ENCODE measurements around the gene ELF1. TPM values are rescaled to one million over a fixed set of nuclear protein-coding genes. Genes with fewer than 3 reads are reported as not detected.

ELF1 gene
- total RNA-seq, 4 donors from 2014 or later, result 61.5 to 96.1 (median 74.1) TPM

DNA sequence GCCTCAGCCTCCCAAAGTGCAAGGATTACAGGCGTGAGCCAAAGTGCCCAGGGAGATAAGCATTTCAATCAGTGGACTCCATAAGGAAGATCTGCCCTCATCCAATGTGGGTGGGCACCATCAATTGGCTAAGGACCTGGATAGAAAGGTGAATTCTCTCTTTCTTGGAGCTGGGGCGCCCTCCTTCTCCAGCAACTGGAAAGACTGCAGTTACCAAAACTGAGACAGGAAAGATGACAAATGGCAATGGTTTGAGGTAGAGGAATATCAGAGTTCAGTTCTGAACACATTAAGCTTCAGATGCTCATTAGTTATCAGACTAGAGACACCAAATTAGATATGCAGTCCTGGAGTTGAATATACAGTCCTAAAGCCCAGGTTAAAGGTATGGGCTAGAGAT lies 10.5 kb upstream of the ELF1 start:
- Histone ChIP-seq H3K4me3 (no peak overlapping the region), H3K9me3 (no peaks in the 10 kb centered on the region), H3K36me3 (no peaks in the 10 kb centered on the region), H3K27me3 (no peaks in the 10 kb centered on the region), H3K4me1 (peaks cover 0 to 4% of the 10 kb centered on the region in 2 donors), H3K27ac (no peak overlapping the region)
- no peak for DNase-seq
- TF ChIP-seq, protein P1, sequence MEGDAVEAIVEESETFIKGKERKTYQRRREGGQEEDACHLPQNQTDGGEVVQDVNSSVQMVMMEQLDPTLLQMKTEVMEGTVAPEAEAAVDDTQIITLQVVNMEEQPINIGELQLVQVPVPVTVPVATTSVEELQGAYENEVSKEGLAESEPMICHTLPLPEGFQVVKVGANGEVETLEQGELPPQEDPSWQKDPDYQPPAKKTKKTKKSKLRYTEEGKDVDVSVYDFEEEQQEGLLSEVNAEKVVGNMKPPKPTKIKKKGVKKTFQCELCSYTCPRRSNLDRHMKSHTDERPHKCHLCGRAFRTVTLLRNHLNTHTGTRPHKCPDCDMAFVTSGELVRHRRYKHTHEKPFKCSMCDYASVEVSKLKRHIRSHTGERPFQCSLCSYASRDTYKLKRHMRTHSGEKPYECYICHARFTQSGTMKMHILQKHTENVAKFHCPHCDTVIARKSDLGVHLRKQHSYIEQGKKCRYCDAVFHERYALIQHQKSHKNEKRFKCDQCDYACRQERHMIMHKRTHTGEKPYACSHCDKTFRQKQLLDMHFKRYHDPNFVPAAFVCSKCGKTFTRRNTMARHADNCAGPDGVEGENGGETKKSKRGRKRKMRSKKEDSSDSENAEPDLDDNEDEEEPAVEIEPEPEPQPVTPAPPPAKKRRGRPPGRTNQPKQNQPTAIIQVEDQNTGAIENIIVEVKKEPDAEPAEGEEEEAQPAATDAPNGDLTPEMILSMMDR (IDR thresholded peaks at IDR 0.05), result no peak
- no peak for TF ChIP-seq POLR2A (IDR thresholded peaks at IDR 0.05)
- intact Hi-C loops (cut with DNase I; ENCODE audit: low total_unique reads), result no loop called here

DNA sequence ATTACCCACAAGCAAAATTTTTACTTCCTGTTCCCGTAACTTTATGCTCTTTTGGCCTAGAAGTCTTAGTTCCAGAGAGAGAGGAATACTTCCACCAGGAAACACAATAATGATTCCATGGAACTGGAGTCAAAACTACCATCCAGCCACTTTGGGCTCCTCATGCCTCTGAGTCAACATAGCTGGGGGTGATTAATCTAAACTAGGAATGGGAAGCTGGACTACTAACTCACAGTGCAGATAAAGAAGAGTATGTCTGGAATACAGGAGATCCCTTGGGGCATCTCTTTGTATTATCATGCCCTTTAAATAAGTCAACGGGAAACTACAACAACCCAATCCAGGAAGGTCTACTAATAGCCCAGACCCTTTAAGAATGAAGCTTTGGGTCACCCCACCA lies 8.9 kb upstream of the ELF1 start:
- H3K4me1 ChIP-seq, result no peaks in the 10 kb centered on the region
- no peak overlapping the region for H3K4me3 ChIP-seq
- intact Hi-C loops (cut with DNase I; ENCODE audit: low total_unique reads), result no loop called here
- DNase-seq, result no peak
- no peak for TF ChIP-seq POLR2A (IDR thresholded peaks at IDR 0.05)
- TF ChIP-seq, protein P1 (IDR thresholded peaks at IDR 0.05), result no peak
- no peak overlapping the region for H3K27ac ChIP-seq
- H3K36me3 ChIP-seq, result no peaks in the 10 kb centered on the region
- H3K27me3 ChIP-seq, result no peaks in the 10 kb centered on the region
- no peaks in the 10 kb centered on the region for H3K9me3 ChIP-seq

GRCh38 chr13:41026788-41027187 lies 7.7 kb upstream of the ELF1 start:
- H3K4me1 ChIP-seq, result no peaks in the 10 kb centered on the region
- no peak for DNase-seq
- TF ChIP-seq POLR2A (IDR thresholded peaks at IDR 0.05), result no peak
- TF ChIP-seq, protein P1 (IDR thresholded peaks at IDR 0.05), result no peak
- H3K27ac ChIP-seq, result no peak overlapping the region
- no peaks in the 10 kb centered on the region for H3K36me3 ChIP-seq
- no peaks in the 10 kb centered on the region for H3K27me3 ChIP-seq
- no peaks in the 10 kb centered on the region for H3K9me3 ChIP-seq
- H3K4me3 ChIP-seq, result no peak overlapping the region
- intact Hi-C loops (cut with DNase I; ENCODE audit: low total_unique reads), result no loop called here

DNA sequence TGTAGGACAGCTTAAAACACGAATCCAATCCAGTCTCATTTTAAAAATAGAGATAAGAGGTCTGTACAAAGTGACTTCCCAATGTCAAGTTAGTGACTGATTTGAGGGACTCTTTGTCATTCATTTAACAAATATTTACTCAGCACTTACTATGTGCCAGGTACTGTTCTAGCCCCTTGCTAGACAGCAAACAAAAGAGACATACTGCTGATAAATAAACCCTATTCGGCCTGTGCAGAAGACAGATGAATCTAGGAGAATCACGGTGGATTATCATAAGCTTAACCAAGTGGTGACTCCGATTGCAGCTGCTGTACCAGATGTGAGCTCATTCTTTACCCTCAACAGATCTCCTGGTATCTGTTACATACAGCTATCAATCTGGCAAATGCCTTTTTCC lies 6.4 kb upstream of the ELF1 start:
- Histone ChIP-seq H3K4me3 (no peak overlapping the region), H3K27ac (no peak overlapping the region), H3K27me3 (no peaks in the 10 kb centered on the region), H3K4me1 (no peaks in the 10 kb centered on the region), H3K9me3 (no peaks in the 10 kb centered on the region), H3K36me3 (no peaks in the 10 kb centered on the region)
- no peak for TF ChIP-seq POLR2A (IDR thresholded peaks at IDR 0.05)
- TF ChIP-seq, protein P1 (IDR thresholded peaks at IDR 0.05), result no peak
- DNase-seq, result no peak
- intact Hi-C loops (cut with DNase I; ENCODE audit: low total_unique reads), result no loop called here

- no peaks in the 10 kb centered on the region for H3K36me3 ChIP-seq
- H3K27me3 ChIP-seq, result no peaks in the 10 kb centered on the region
- no peaks in the 10 kb centered on the region for H3K4me1 ChIP-seq
- TF ChIP-seq, protein P1 (IDR thresholded peaks at IDR 0.05), result no peak
- no peak for TF ChIP-seq POLR2A (IDR thresholded peaks at IDR 0.05)
- intact Hi-C loops (cut with DNase I; ENCODE audit: low total_unique reads), result no loop called here
- peak overlapping the region in 1 of 2 donors; percentile 74 for H3K27ac ChIP-seq
- H3K4me3 ChIP-seq, result no peak overlapping the region
- H3K9me3 ChIP-seq, result no peaks in the 10 kb centered on the region
- no peak for DNase-seq
Observed at GRCh38 chr13:41019578-41020347, 647 bp upstream of the ELF1 start.

Measured in uterus (tissue), 4 donors.